ENCODE measurements around the gene DOCK8.

The DOCK8 gene

GRCh38 chr9:512555-513272 is 298.0 kb downstream of the DOCK8 start:
- DNase-seq, result peak; percentile 21
